Ovary (tissue), 9 donors: ENCODE measurements around the gene EMC8. TPM values are rescaled to one million over a fixed set of nuclear protein-coding genes. Genes with fewer than 3 reads are reported as not detected.

Source experiments
- DNase-seq, 5 donors: peaks; one replicate each; pipeline ENCODE4 v3.0.0-alpha.2; 2019 to 2020
- H3K27ac ChIP-seq, 2 donors: fragments of 200-600 bp; one replicate each; pipeline versions ENCODE4 v1.5.1 to v1.8.0; 2019 to 2022
- H3K27me3 ChIP-seq: fragments of 200-600 bp; one replicate; pipeline ENCODE4 v1.8.0; 2022
- H3K36me3 ChIP-seq: fragments of 200-600 bp; sonication (generic); one replicate; pipeline ENCODE4 v1.5.1; 2019
- H3K4me1 ChIP-seq: one replicate; pipeline ENCODE4 v1.8.1; 2013; ENCODE audit warnings: mild to moderate bottlenecking, moderate library complexity; ENCODE audit not compliant: insufficient read depth
- H3K4me3 ChIP-seq: fragments of 200-600 bp; sonication (generic); one replicate; pipeline ENCODE4 v1.5.1; 2017
- H3K9me3 ChIP-seq, 2 donors: fragments of 200-600 bp in 1 of 2; sonication (generic) in 1 of 2; one replicate each; pipeline versions ENCODE4 v1.5.1 to v1.8.1; 2013 to 2019; ENCODE audit warnings: mild to moderate bottlenecking in 1 of 2, moderate library complexity in 1 of 2
- EP300 ChIP-seq: sonication (generic); formaldehyde crosslinking; IDR thresholded peaks from one replicate; pipeline ENCODE4 v1.6.1; 2017; ENCODE audit warnings: antibody characterized with exemption
- POLR2A ChIP-seq: fragments of 450-650 bp; IDR thresholded peaks from one replicate; pipeline ENCODE4 v1.6.1; 2017; ENCODE audit warnings: antibody characterized with exemption, mild to moderate bottlenecking, moderate library complexity
- WGBS, 3 donors: extraction: QIAGEN DNeasy Blood & Tissue Kit in 1 of 3; methylation state at CpG; one replicate each; pipeline versions ENCODE4 v1.1.5 to v1.1.7; 2013 to 2017; 5-methylcytosine and 5-hydroxymethylcytosine counted together
- intact Hi-C, 4 donors: fragments of 100-400 bp; cut with DNase I; formaldehyde crosslinking; loops; one replicate each; pipeline versions ENCODE4 v1.11.0 to v1.15.1; 2022 to 2023
- polyA plus RNA-seq, 2 donors: library from polyadenylated mRNA; stranded (reverse); fragments of 200-250 nt in 1 of 2; fragments of 350-450 nt in 1 of 2; fragmentation: Illumina TruSeq in 1 of 2; extraction: RNeasy Lipid Tissue Mini Kit (QIAGEN cat#74804) in 1 of 2; gene quantifications; one replicate each; pipeline ENCODE4 v1.2.3, GENCODE V29; 2013 to 2014
- total RNA-seq, 7 donors: library from RNA; depleted of rRNA in 2 of 7; stranded (reverse); fragments of >200 nt in 2 of 7; fragmentation: NEBNext Ultra II Directional in 3 of 7; extraction: Animal tissue kit (Norgen Biotek cat#: 25700) in 3 of 7; gene quantifications; one replicate each; pipeline versions ENCODE4 v1.1.0 to v1.2.4, GENCODE V29; 2016 to 2023
- TF ChIP-seq, protein P1 (sequence below), 3 donors: fragments of 450-650 bp in 2 of 3; fragments of 200-600 bp in 1 of 3; IDR thresholded peaks; one replicate each; pipeline versions ENCODE4 v1.5.1 to v1.8.0; 2016 to 2022; ENCODE audit warnings: antibody characterized with exemption in 3 of 3, mild to moderate bottlenecking in 1 of 3
- donor health status: DM: no; HTN: no; CAD: no; lungs with moderate emphysema.
- donor health status: DM: no; HTN: no; CAD: no.
- donor health status: Bipolar disorder and iron deficiency.
- donor health status: DM: yes; HTN: yes; CAD: no.
- donor health status: DM: no; HTN: no; CAD: no.
- donor health status: DM: yes; HTN: yes; CAD: no.

The EMC8 gene
- total and polyA plus RNA-seq, 9 donors = 9.4 to 32.5 (median 20.2) TPM

DNA sequence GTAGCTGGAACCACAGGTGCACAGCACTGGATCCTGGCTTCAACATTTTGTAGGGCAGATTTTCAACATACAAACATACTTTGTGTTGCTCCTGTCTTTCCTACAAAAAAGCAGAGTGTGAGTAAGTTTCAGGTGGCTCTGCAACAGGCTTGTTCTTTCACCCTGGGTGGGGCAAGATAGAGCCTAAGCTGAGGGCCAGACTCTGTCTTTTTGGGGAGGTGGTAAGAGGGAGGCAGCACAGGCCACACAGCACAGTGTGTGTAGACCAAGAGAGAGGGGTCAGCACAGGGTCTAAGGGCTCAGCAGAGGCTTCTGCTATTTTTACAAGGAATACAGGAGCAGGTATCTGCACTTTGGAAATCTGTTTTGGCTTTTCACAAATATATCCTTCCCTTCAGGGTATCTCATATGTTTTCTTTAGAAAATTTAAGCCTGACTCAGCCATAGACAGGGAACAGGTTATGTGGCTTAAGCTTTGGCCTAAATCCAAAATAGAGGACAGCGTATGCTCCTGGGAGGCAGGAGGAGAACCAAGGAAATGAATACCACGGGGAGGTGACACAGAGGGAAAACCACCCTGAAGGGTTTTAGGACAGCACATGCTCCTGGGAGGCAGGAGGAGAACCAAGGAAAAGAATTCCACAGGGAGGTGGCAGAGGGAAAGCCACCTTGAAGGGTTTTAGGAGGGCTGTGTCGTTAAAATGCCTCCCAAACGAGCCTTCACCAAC lies 21.6 kb downstream of the EMC8 start:
- H3K27me3 ChIP-seq = no peaks in the 10 kb centered on the region
- no peak overlapping the region for H3K27ac ChIP-seq
- no peaks in the 10 kb centered on the region for H3K9me3 ChIP-seq
- H3K36me3 ChIP-seq = no peaks in the 10 kb centered on the region
- TF ChIP-seq EP300 = no peak
- TF ChIP-seq, protein P1, sequence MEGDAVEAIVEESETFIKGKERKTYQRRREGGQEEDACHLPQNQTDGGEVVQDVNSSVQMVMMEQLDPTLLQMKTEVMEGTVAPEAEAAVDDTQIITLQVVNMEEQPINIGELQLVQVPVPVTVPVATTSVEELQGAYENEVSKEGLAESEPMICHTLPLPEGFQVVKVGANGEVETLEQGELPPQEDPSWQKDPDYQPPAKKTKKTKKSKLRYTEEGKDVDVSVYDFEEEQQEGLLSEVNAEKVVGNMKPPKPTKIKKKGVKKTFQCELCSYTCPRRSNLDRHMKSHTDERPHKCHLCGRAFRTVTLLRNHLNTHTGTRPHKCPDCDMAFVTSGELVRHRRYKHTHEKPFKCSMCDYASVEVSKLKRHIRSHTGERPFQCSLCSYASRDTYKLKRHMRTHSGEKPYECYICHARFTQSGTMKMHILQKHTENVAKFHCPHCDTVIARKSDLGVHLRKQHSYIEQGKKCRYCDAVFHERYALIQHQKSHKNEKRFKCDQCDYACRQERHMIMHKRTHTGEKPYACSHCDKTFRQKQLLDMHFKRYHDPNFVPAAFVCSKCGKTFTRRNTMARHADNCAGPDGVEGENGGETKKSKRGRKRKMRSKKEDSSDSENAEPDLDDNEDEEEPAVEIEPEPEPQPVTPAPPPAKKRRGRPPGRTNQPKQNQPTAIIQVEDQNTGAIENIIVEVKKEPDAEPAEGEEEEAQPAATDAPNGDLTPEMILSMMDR (IDR thresholded peaks at IDR 0.05) = no peak
- no peak for TF ChIP-seq POLR2A
- no peak overlapping the region for H3K4me3 ChIP-seq
- WGBS, 3 donors = 75 to 79% (median 75%) methylated on average over 4 of the region's 4 CpGs
- no peaks in the 10 kb centered on the region for H3K4me1 ChIP-seq
- intact Hi-C loops = no loop called here
- no peak for DNase-seq

DNA sequence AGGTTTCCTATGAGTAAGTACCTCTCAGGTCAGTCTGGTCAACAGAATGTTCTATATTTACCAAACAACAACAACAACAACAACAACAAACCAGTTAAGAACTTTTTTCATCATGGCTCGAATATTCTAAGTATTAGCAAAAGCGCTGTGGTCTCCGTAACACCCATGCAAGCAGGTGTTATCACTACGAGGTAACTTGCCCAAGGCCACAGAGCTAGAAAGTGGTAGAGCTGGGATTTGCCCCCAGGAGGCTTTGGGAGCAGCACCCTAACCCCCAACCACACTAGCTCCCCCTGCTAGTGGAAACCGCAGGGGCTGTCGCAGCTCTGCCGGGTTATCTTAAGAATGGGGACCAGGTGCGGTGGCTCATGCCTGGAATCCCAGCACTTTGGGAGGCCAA lies 24.5 kb downstream of the EMC8 start:
- Histone ChIP-seq H3K4me1 (no peaks in the 10 kb centered on the region), H3K36me3 (no peaks in the 10 kb centered on the region), H3K27ac (no peak overlapping the region), H3K27me3 (no peaks in the 10 kb centered on the region), H3K4me3 (no peak overlapping the region), H3K9me3 (no peaks in the 10 kb centered on the region)
- WGBS, 3 donors = 89 to 95% (median 92%) methylated on average over 8 of the region's 8 CpGs
- TF ChIP-seq, protein P1 (IDR thresholded peaks at IDR 0.05) = no peak
- no peak for TF ChIP-seq POLR2A
- no peak for TF ChIP-seq EP300
- intact Hi-C loops = no loop called here
- DNase-seq = no peak

DNA sequence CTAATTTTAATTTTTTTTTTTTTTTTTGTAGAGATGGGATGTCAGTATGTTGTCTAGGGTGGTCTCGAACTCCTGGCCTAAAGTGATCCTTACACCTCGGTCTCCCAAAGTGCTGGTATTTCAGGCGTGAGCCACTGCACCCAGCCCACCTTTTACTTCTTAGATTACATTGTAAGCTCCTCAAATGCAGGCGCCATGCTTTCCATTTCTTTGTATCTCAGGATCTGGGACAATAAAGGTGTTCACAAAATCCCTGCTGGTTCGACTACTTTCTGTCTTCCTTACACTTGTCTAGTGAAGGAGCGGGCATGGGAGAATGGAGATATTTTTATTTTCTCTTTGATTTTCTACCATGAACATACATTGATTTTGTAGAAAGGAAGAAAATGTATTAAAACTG lies 25.2 kb downstream of the EMC8 start:
- Histone ChIP-seq H3K4me1 (no peaks in the 10 kb centered on the region), H3K27me3 (no peaks in the 10 kb centered on the region), H3K9me3 (no peaks in the 10 kb centered on the region), H3K36me3 (no peaks in the 10 kb centered on the region), H3K27ac (no peak overlapping the region), H3K4me3 (no peak overlapping the region)
- no peak for DNase-seq
- no peak for TF ChIP-seq EP300
- TF ChIP-seq, protein P1 (IDR thresholded peaks at IDR 0.05) = no peak
- no peak for TF ChIP-seq POLR2A
- WGBS, 3 donors = 74 to 80% (median 78%) methylated on average over 6 of the region's 6 CpGs
- intact Hi-C loops = no loop called here

DNA sequence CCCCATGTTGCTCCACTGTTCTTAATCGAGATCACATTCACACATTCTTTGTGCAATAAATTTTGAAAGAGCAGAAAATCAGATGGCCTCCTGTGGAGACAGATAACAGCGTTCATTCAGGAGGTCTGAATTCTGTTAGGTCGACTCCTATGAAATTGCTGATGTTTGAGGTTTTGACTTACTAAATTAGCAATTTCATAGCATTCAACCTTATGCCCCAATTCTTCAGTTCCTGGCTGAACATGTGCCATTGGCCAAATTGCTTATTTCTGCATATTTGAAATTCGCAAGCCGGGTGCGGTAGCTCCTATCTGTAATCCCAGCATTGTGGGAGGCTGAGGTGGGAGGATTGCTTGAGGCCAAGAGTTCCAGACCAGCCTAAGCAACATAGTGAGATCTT lies 26.3 kb downstream of the EMC8 start:
- Histone ChIP-seq H3K4me1 (no peaks in the 10 kb centered on the region), H3K27me3 (no peaks in the 10 kb centered on the region), H3K4me3 (no peak overlapping the region), H3K36me3 (no peaks in the 10 kb centered on the region), H3K27ac (no peak overlapping the region), H3K9me3 (no peaks in the 10 kb centered on the region)
- 89 to 93% (median 92%) methylated on average over 6 of the region's 6 CpGs for WGBS, 3 donors
- TF ChIP-seq, protein P1 (IDR thresholded peaks at IDR 0.05) = no peak
- TF ChIP-seq EP300 (no peak), POLR2A (no peak)
- DNase-seq = no peak
- intact Hi-C loops = no loop called here
